ENCODE data around the gene XYLT1. TPM values are rescaled to one million over a fixed set of nuclear protein-coding genes. Genes with fewer than 3 reads are reported as not detected.
A peak's percentile ranks its signal among the peaks of the same experiment; 100 is the strongest.
"Not testable (repeated sequence)": the region's sequence is repeated elsewhere in the genome, so short reads cannot be mapped to it uniquely, and the experiment has no call there.

XYLT1 gene
- total RNA-seq, 8 experiments from 2014 or later = 1.2 to 22.0 (median 6.3) TPM

DNA sequence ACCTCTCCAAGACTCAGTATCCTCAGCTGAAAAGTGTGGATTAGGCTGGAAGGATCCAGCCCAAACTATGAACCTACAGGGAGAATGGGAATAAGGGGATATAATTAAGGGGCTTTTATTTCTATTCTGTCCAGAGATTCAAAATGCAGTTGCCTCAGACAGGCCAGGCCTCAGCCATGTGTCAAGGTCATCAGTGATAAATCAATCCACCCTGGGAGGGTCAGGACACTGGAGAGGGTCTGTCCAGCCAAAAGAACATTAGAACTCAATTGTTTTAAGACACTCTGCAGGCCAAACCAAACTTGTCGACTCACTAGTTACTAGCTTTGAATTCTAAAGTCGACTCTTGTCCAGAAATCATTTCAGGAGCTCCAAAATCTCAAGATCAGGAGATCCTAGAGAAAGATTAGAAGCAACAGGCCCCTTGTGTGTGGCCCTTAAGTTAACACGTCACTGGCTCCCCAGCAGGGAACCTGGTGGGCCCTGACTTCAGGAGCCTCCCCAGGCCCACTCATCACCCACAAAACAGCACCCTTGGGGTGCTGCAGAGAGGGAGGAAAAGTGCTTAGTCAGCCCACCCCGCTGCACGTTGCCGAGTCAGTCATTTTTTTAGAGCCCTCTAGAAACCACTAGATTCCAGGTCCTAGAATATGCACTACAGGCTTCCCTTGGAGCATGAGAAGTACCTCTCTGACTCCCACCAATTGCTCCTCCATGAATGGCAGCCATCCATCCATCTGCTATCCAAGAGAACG lies 156.8 kb downstream of the XYLT1 start:
- in situ Hi-C loops (cut with MboI; ENCODE audit: low pct_unique_long_range_greater_than_20kb in 2 of 9, low sequenced_read_pairs in 9 of 9, unreplicated experiment in 9 of 9) = no loop called here
- H3K27ac ChIP-seq = no peak overlapping the region
- peaks cover 8 to 25% of the 10 kb centered on the region in 2 donors for H3K4me1 ChIP-seq (replicated peaks in 1 of 2)
- 6 to 90% (median 71%) methylated on average over 1 to 7 of the region's 7 CpGs; no CpG with 5 or more reads in 3 of the 10 experiments for WGBS, 10 experiments
- H3K4me3 ChIP-seq = no peak overlapping the region
- no peak for ATAC-seq (replicated peaks in 6 of 8)

DNA sequence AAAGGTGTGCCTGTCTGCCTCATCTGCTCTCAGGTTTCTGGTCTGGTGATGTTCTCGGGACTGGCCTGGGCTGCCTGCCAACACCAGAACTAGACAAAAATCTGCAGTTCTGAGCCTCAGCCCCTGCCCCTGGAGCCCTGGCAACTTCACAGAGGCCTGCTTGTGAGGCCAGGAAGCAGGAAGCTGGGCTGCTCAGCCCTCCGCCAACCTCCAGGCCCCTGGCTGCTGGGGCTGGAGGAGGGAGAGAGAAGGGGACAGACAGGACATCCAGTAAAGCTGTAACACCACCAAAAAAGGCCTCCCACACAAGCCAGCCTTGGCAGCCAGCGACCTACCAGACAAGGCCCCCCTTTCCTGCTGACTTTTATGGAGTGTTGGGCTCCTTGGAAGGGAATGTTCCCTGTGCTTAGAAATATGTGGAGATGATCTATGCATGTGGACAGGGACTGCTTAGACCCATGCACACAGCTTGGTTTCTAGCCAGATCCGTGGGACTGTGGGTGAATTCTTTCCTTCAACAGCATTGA lies 157.6 kb downstream of the XYLT1 start:
- Histone ChIP-seq H3K27ac (peak overlapping the region in 1 of 2 donors; percentile 44), H3K4me3 (no peak overlapping the region), H3K4me1 (replicated peaks in 1 of 2) (peaks cover 13 to 27% of the 10 kb centered on the region in 2 donors)
- peak in 5 of 8 experiments; percentile 12 to 88 (median 54) for ATAC-seq (replicated peaks in 6 of 8)
- in situ Hi-C loops (cut with MboI; ENCODE audit: low pct_unique_long_range_greater_than_20kb in 2 of 9, low sequenced_read_pairs in 9 of 9, unreplicated experiment in 9 of 9) = no loop called here
- WGBS, 10 experiments = 0 to 100% (median 56%) methylated on average over 1 to 3 of the region's 4 CpGs; no CpG with 5 or more reads in 2 of the 10 experiments

DNA sequence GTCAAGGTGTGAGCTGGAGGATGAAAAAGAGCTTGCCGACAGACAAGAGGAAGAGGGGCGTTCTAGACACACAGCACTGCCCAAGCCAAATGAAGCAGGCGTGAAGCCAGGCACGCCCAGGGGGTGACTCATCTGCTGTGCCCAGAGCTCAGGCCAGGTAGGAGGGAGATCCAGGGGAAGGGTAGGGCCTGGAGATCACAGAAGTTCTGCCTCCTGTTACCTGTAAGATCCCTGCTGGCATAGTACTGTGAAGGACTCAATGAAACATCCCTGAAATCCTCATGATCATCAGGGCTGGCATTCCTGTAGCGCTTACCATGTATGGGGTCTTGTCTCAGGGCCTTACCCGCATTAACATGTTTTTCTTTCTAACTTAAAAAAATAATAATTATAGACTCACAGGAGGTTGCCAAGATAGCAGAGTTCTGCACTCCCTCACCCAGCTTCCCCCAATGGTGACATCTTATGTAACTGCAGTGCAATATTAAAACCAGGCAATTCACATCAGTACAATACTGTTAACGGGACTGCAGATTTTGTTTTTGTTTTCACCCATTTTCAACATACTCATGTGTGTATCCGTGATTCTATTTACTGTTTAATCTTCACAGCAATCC lies 158.6 kb downstream of the XYLT1 start:
- in situ Hi-C loops (cut with MboI; ENCODE audit: low pct_unique_long_range_greater_than_20kb in 2 of 9, low sequenced_read_pairs in 9 of 9, unreplicated experiment in 9 of 9) = no loop called here
- 20 to 100% (median 90%) methylated on average over 1 to 8 of the region's 8 CpGs; no CpG with 5 or more reads in 1 of the 10 experiments for WGBS, 10 experiments
- peak in 2 of 8 experiments; percentile 18 to 37 for ATAC-seq (replicated peaks in 6 of 8)
- Histone ChIP-seq H3K4me1 (replicated peaks in 1 of 2) (peaks cover 15 to 27% of the 10 kb centered on the region in 2 donors), H3K4me3 (no peak overlapping the region), H3K27ac (no peak overlapping the region)

DNA sequence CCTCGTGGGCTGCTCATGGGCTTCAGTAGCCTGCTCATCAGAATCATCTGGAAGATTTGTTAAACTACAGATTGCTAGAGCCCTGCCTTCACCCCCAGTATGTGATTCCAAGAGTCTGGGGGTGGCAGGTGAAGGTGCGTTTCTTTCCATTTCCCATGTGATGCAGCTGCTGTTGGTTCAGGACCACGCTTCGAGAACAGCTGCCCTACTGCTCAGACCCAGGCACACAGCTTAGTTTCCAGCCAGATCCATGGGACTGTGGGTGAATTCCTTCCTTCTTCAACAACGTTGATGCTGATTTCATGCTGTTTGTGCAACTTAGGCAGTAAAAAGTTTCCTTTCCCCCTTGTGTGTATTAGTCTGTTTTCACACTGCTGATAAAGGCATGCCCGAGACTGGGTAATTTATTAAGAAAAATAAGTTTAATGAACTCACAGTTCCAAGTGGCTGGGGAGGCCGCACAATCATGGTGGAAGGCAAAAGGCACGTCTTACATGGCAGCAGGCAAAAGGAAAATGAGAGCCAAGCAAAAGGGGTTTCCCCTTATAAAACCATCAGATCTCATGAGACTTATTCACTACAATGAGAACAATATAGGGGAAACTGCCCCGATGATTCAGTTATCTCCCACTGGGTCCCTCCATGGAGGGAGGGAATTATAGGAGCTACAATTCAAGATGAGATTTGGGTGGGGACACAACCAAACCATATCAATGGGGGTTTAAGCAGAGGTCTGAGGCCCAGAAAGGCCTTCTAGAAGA lies 159.2 kb downstream of the XYLT1 start:
- no peak overlapping the region for H3K27ac ChIP-seq
- ATAC-seq (replicated peaks in 6 of 8) = no peak
- WGBS, 10 experiments = 78 to 100% (median 93%) methylated on average over 2 to 8 of the region's 9 CpGs; no CpG with 5 or more reads in 3 of the 10 experiments
- peaks cover 15 to 27% of the 10 kb centered on the region in 2 donors for H3K4me1 ChIP-seq (replicated peaks in 1 of 2)
- in situ Hi-C loops (cut with MboI; ENCODE audit: low pct_unique_long_range_greater_than_20kb in 2 of 9, low sequenced_read_pairs in 9 of 9, unreplicated experiment in 9 of 9) = no loop called here
- H3K4me3 ChIP-seq = no peak overlapping the region

DNA sequence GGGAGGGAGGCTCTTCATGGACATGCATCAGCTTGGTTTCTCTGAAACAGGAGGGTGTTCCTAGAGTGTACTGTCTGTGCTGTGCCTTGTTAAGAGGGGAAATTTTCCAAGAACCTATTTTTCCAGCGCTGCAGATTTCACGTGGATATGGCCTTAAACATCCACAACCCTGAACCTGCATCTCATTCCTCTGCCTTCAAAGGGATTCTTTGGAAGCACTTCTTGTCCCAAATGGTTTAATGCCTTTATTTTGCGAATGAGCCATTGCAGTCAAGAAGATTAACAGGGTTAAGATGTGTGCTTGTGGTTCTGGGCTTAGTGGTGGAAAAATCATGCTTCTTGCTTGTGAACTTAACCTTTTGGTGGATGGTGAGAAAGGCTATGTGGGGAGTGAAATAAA lies 161.2 kb downstream of the XYLT1 start:
- H3K27ac ChIP-seq = no peak overlapping the region
- no peak for ATAC-seq (replicated peaks in 6 of 8)
- no peak overlapping the region for H3K4me3 ChIP-seq
- 40 to 90% (median 67%) methylated on average over 1 to 3 of the region's 3 CpGs; no CpG with 5 or more reads in 5 of the 10 experiments for WGBS, 10 experiments
- H3K4me1 ChIP-seq (replicated peaks in 1 of 2) = peaks cover 15 to 24% of the 10 kb centered on the region in 2 donors
- in situ Hi-C loops (cut with MboI; ENCODE audit: low pct_unique_long_range_greater_than_20kb in 2 of 9, low sequenced_read_pairs in 9 of 9, unreplicated experiment in 9 of 9) = no loop called here

DNA sequence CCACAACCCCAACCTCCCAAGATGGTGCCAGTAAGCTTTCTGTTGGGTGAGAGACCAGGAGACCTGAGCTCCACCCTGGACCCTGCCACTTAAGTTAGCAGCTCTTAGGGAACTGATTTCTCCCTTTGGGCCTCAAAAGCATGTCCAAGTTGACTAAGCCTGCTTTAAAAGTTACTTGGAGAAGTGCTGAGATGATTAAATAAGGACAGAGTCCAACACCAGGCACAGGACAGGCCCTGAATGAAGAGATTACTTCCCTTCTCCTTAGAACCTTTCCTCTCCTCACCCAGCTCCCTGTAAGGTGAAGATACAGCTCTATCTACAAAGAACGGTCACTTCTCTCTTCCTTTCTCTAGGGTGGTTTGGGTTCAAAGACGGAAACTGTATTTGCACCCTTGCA lies 162.6 kb downstream of the XYLT1 start:
- no peak overlapping the region for H3K27ac ChIP-seq
- peaks cover 15% of the 10 kb centered on the region in 2 donors for H3K4me1 ChIP-seq (replicated peaks in 1 of 2)
- H3K4me3 ChIP-seq = no peak overlapping the region
- in situ Hi-C loops (cut with MboI; ENCODE audit: low pct_unique_long_range_greater_than_20kb in 2 of 9, low sequenced_read_pairs in 9 of 9, unreplicated experiment in 9 of 9) = no loop called here
- WGBS, 10 experiments = 62 to 100% (median 100%) methylated on average over 1 to 2 of the region's 2 CpGs; no CpG with 5 or more reads in 4 of the 10 experiments
- no peak for ATAC-seq (replicated peaks in 6 of 8)

DNA sequence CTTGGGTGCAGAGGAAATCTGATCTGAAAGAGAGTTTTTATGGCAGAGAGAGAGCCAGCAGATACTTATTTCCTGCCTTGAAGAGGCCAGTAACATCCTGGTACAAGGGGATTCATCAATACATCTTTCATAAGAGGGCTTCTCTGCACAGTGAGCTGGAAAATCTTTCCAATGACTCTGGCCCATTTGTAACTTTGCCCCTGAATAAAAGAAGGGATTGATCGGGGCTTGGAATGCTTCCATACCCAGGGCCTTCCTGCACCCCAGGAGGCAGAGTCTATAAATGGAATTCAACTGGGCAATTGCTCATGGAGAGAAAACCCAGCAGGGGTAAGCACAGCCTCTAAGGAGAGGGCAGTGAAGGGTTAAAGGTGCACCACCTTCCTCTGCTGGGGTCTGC lies 163.3 kb downstream of the XYLT1 start:
- Histone ChIP-seq H3K27ac (no peak overlapping the region), H3K4me1 (replicated peaks in 1 of 2) (peaks cover 10 to 15% of the 10 kb centered on the region in 2 donors), H3K4me3 (no peak overlapping the region)
- in situ Hi-C loops (cut with MboI; ENCODE audit: low pct_unique_long_range_greater_than_20kb in 2 of 9, low sequenced_read_pairs in 9 of 9, unreplicated experiment in 9 of 9) = no loop called here
- WGBS, 10 experiments = 0 to 20% methylated on average over 1 of the region's 1 CpG; no CpG with 5 or more reads in 8 of the 10 experiments
- ATAC-seq (replicated peaks in 6 of 8) = peak in 1 of 8 experiments; percentile 26

DNA sequence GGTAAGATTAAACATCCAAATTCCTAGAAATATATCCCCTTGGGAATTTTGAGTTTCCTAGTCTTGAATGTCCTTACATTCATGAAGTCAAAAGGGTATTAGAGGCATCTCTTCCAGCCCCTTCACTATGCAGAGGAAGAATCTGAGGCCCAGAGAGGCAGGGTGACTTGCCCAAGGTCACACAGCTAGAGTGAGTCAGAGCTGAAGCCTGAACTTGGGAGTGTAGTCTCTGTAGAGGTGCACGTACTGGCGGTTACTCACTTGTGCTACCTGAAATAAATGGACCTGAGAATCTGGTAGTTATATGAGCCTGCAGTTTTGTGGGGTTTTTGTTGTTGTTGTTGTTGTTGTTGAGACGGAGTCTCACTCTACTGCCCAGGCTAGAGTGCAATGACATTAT lies 164.0 kb downstream of the XYLT1 start:
- no peak overlapping the region for H3K27ac ChIP-seq
- ATAC-seq (replicated peaks in 6 of 8) = no peak
- WGBS, 10 experiments = 76 to 100% methylated on average over 2 of the region's 3 CpGs; no CpG with 5 or more reads in 8 of the 10 experiments
- in situ Hi-C loops (cut with MboI; ENCODE audit: low pct_unique_long_range_greater_than_20kb in 2 of 9, low sequenced_read_pairs in 9 of 9, unreplicated experiment in 9 of 9) = no loop called here
- peaks cover 12 to 15% of the 10 kb centered on the region in 2 donors for H3K4me1 ChIP-seq (replicated peaks in 1 of 2)
- H3K4me3 ChIP-seq = no peak overlapping the region

- H3K27ac ChIP-seq; H3K4me3 ChIP-seq; in situ Hi-C loops (cut with MboI; ENCODE audit: low pct_unique_long_range_greater_than_20kb in 2 of 9, low sequenced_read_pairs in 9 of 9, unreplicated experiment in 9 of 9); ATAC-seq (replicated peaks in 6 of 8): not testable (repeated sequence)
- H3K4me1 ChIP-seq (replicated peaks in 1 of 2) = peaks cover 15% of the 10 kb centered on the region in 2 donors
- WGBS, 10 experiments = 66 to 100% (median 83%) methylated on average over 1 to 9 of the region's 9 CpGs; no CpG with 5 or more reads in 3 of the 10 experiments
Measured at GRCh38 chr16:17306211-17306610, 164.5 kb downstream of the XYLT1 start.

DNA sequence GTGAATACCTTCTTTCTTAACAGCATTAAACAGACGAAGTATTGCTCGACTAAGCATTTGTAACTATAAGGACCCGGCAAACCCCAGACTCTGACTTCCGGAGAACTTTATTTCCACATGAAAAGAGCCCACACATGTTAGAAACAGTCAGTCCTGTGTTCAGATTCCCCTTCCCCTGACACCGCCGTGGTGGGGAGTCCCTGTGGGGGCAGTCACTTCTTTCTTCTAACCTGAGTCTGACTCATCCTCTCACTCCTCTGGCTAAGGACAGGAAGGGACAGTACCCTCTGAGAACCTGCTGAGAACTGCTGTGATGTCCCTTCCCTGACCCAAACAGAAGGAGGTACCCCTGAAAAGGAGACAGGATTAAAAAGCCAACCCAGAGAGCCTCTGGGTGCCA lies 165.1 kb downstream of the XYLT1 start:
- Histone ChIP-seq H3K4me3 (no peak overlapping the region), H3K27ac (no peak overlapping the region), H3K4me1 (replicated peaks in 1 of 2) (peaks cover 15% of the 10 kb centered on the region in 2 donors)
- WGBS, 10 experiments = 60 to 100% (median 67%) methylated on average over 1 to 6 of the region's 6 CpGs; no CpG with 5 or more reads in 2 of the 10 experiments
- in situ Hi-C loops (cut with MboI; ENCODE audit: low pct_unique_long_range_greater_than_20kb in 2 of 9, low sequenced_read_pairs in 9 of 9, unreplicated experiment in 9 of 9) = no loop called here
- no peak for ATAC-seq (replicated peaks in 6 of 8)

- H3K4me1 ChIP-seq (replicated peaks in 1 of 2) = peaks cover 19 to 23% of the 10 kb centered on the region in 2 donors
- in situ Hi-C loops (cut with MboI; ENCODE audit: low pct_unique_long_range_greater_than_20kb in 2 of 9, low sequenced_read_pairs in 9 of 9, unreplicated experiment in 9 of 9) = no loop called here
- no peak overlapping the region for H3K27ac ChIP-seq
- ATAC-seq (replicated peaks in 6 of 8) = no peak
- no peak overlapping the region for H3K4me3 ChIP-seq
- 70 to 100% (median 85%) methylated on average over 1 to 6 of the region's 6 CpGs for WGBS, 10 experiments
Measured at GRCh38 chr16:17304491-17305119, 166.2 kb downstream of the XYLT1 start.

DNA sequence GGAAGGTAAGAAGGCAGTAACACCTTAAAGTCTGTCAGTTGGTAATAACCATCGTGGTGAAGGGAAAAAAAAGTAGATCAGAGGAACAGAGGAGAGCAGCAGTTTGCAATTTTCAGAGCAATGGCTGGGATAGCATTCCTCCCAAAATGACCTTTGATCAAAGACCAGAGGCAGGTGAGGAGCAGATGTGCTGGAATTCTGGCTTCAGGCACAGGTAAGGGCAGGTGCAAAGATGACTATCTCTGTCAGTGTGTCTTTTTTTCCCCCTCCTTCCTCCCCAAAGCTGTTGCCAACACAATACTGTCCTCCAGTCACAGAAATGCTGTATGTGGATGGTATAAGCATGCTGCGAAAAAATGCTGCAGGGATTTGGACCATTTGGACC lies 166.7 kb downstream of the XYLT1 start:
- 70 to 100% (median 87%) methylated on average over 1 to 2 of the region's 2 CpGs; no CpG with 5 or more reads in 2 of the 10 experiments for WGBS, 10 experiments
- Histone ChIP-seq H3K4me3 (no peak overlapping the region), H3K27ac (no peak overlapping the region), H3K4me1 (replicated peaks in 1 of 2) (peaks cover 18 to 21% of the 10 kb centered on the region in 2 donors)
- in situ Hi-C loops (cut with MboI; ENCODE audit: low pct_unique_long_range_greater_than_20kb in 2 of 9, low sequenced_read_pairs in 9 of 9, unreplicated experiment in 9 of 9) = no loop called here
- ATAC-seq (replicated peaks in 6 of 8) = no peak

All from motor neuron (in vitro differentiated cells).